GM21576 (cell line): ENCODE measurements around the gene IFT172.
A peak's percentile ranks its signal among the peaks of the same experiment; 100 is the strongest.
"Not testable (repeated sequence)": the region's sequence is repeated elsewhere in the genome, so short reads cannot be mapped to it uniquely, and the experiment has no call there.

Source experiments
- ATAC-seq: cut with Tn5 transposase; IDR thresholded peaks from one replicate; pipeline ENCODE4 v1.9.1; 2021; ENCODE audit warnings: mild to moderate bottlenecking, moderate library complexity; ENCODE audit not compliant: unreplicated experiment

IFT172 gene

GRCh38 chr2:27427863-27428212 is 61.7 kb downstream of the IFT172 start:
- ATAC-seq: no peak

DNA sequence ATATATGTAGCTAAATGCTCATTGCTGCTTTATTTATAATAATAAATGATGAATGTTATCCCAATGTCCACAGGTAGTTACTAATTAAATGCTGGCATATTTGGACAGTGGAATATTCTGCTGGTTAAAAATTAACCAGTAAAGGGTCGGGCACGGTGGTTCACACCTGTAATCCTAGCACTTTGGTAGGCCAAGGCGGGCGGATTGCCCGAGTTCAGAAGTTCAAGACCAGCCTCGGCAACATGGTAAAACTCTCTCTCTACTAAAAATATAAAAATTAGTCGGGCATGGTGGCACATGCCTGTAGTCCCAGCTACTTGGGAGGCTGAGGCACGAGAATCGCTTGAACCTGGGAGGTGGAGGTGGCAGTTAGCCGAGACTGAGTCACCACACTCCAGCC is 64.5 kb downstream of the IFT172 start:
- not testable (repeated sequence) for ATAC-seq

GRCh38 chr2:27422958-27423357 is 66.6 kb downstream of the IFT172 start:
- no peak for ATAC-seq

- no peak for ATAC-seq
These were observed 67.8 kb downstream of the IFT172 start for GRCh38 chr2:27421660-27422250.

GRCh38 chr2:27420996-27421395 is 68.5 kb downstream of the IFT172 start:
- no peak for ATAC-seq

GRCh38 chr2:27416151-27416550 is 73.4 kb downstream of the IFT172 start:
- ATAC-seq: no peak

DNA sequence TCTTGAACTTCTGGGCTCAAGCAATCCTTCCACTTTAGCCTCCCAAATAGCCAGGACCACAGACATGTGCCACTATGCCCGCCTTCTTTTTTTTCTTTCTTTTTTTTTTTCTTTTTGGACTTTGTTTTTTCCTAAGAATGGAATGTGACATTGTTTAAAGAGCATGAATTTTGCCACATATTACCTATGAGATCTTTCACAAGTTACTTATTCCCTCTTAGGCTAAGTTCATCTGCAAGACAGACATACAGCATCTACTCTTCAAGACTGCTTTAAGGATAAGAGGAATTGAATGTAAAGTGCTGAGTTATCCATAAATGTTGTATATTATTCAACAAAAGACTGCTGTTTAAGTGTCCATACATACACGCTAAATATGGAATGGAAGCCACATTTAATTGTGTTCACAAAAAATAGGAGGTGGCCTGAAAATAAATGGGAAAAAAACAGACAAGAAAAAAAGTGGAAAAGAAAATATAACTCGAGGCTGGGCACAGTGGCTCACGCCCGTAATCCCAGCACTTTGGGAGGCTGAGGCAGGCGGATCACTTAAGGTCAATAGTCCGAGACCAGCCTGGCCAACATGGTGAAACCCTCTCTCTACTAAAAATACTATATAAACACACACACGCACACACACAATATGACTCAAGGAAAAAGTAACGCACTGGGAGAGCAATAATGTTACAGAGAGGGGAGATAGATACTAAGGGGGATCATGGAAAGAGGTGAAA is 77.0 kb downstream of the IFT172 start:
- ATAC-seq: no peak

GRCh38 chr2:27409321-27410073 is 80.0 kb downstream of the IFT172 start, which contains the start of gene PPM1G:
TSS of gene PPM1G (minus strand) at chr2:27409591. CDS start at chr2:27409422, 169 bp downstream.
- peak; percentile 94 for ATAC-seq

DNA sequence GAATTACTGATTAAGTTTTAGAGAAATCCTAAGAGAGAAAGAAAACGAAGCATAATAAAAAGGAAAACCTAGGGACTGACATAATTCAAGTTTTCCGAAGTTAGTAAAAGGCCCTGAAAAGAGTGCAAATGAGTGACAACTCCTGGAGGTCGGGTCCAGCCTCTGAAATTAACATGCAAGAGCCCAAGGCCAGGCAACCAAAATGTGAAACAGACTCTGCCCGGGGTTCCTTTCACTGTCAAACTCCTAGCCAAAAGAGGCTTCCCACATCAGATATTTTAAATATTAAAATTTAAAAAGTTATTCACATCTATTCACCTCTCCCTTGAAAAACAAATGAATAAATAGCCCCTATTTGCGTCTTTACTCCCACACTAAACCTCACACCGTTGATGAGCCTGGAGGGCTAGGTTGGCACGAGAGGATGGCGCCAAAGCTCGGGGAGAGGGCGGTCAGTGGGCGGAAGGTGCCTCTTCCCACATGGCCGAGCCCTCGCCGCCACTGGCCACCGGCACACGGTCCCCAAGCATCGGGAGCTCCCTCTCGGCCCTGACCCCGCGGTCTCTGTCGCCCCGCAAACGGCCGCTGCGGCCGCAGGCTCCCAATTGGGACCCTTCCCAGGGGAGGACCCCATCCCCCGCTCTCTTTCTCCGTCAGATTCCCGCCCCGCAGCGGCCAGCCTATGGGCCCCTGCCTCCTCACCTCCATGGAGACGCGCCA is 80.8 kb downstream of the IFT172 start:
- peak; percentile 25 for ATAC-seq

GRCh38 chr2:27407798-27408491 is 81.6 kb downstream of the IFT172 start:
- ATAC-seq: no peak

DNA sequence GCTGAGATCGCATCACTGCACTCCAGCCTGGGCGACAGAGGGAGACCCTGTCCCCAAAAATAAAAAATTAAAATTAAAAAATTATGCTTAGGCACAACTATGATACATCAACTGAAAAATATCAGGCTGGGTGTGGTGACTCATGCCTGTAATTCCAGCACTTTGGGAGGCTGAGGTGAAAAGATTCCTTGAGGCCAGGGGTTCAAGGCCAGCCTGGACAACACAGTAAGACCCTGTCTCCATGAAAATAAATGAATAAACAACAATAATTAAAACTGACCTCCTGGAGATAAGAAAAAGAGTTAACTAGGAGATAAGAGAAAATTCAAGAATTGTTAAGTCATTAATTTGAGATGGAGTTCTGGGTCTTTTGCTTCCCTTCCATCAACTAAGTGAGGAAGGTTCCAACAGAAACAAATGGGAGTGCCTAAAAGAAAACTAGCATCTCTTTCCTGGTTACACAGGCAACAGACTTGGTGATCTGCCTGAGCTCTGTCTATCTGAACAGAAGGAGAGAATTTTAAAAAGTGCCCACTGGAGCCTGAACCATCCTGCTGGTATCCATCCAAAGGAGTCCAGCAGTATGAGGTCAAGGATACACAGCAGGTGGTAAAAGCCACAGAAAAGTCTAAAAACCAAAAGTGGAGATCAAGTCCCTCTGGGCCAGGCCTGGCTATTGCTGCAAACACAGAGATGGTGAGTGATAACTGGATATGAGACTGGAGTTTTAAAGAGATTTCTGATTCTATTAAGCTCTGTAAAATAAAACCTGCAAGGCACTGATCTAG is 89.0 kb downstream of the IFT172 start:
- ATAC-seq: no peak

DNA sequence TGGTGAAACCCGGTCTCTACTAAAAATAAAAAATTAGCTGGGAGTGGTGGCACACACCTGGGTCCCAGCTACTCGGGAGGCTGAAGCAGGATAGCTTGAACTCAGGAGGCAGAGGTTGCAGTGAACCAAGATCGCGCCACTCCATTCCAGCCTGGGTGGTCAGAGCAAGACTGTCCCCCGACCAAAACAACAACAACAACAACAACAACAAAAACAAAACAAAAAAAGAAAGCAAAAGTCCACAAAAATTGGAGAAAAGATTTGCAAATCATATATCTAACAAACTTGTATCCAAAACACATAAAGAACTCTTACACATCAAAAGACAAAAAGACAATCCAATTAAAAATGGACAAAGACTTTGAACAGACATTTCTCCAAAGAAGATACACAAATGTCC is 90.6 kb downstream of the IFT172 start:
- ATAC-seq: no peak
